ENCODE data around the gene HIPK4. TPM values are rescaled to one million over a fixed set of nuclear protein-coding genes. Genes with fewer than 3 reads are reported as not detected.

The HIPK4 gene
- total and polyA plus RNA-seq, 9 of the 15 experiments (the other 6 are each of a cell fraction or from before 2014, with no cell fraction given), result 0.06 to 0.09 TPM; not detected in 7

- Histone ChIP-seq H3K4me1 (replicated peaks in 1 of 2; ENCODE audit: control insufficient read depth in 2 of 2, insufficient read depth in 2 of 2, low read length in 2 of 2) (peaks cover 6 to 21% of the 10 kb centered on the region in 2 experiments; a peak in 3 of 5 replicates), H3K9ac (ENCODE audit: insufficient read depth in 1 of 2, low read depth in 2 of 2, low read length in 2 of 2) (no peak overlapping the region), H3K9me3 (replicated peaks; ENCODE audit: control insufficient read depth, insufficient read depth, low read depth, low read length) (no peaks in the 10 kb centered on the region), H4K20me1 (replicated peaks; ENCODE audit: control insufficient read depth, insufficient read depth, low read length) (no peaks in the 10 kb centered on the region), H3K9me1 (ENCODE audit: control insufficient read depth, insufficient read depth, low read length) (no peaks in the 10 kb centered on the region), H3K4me2 (ENCODE audit: insufficient read depth, low read length) (no peak overlapping the region), H3K27ac (ENCODE audit: extremely low read depth, low read depth, low read length) (no peak overlapping the region), H3K36me3 (ENCODE audit: control insufficient read depth, insufficient read depth, low read length) (no peaks in the 10 kb centered on the region), H3K4me3 (no peak overlapping the region), H3K79me2 (ENCODE audit: control insufficient read depth, insufficient read depth, low read length) (no peaks in the 10 kb centered on the region), H3K27me3 (ENCODE audit: control insufficient read depth in 2 of 2, insufficient read depth in 2 of 2, low read length in 2 of 2) (peaks cover 0 to 14% of the 10 kb centered on the region in 2 experiments; a peak in 3 of 5 replicates), H2AFZ (ENCODE audit: low read depth, low read length) (no peak overlapping the region)
- FAIRE-seq (no peak), ATAC-seq (no peak), DNase-seq (ENCODE audit: extremely low read depth in 1 of 4, low spot score in 3 of 4) (no peak)
- in situ Hi-C loops (cut with MboI), result no loop called here
- TF ChIP-seq CBX2 (IDR thresholded peaks at IDR 0.05; ENCODE audit: insufficient read depth, low read length, poor library complexity, severe bottlenecking) (no peak), NCOA1 (IDR thresholded peaks at IDR 0.05; ENCODE audit: low read depth) (no peak), ZNF324 (CRISPR knock-in tag; IDR thresholded peaks at IDR 0.05) (no peak), CHD2 (IDR thresholded peaks at IDR 0.05; ENCODE audit: low read depth, low read length) (no peak), TSC22D4 (tag; IDR thresholded peaks at IDR 0.05) (no peak), MCM5 (IDR thresholded peaks at IDR 0.05; ENCODE audit: low read depth) (no peak), PBX2 (CRISPR knock-in tag; IDR thresholded peaks at IDR 0.05; ENCODE audit: low read depth) (no peak), PBX2 (tag; conservative IDR thresholded peaks at IDR 0.05; ENCODE audit: low read depth) (no peak), BRCA1 (IDR thresholded peaks at IDR 0.05) (no peak), BRCA1 (CRISPR knock-in tag; IDR thresholded peaks at IDR 0.05) (no peak), STAT5B (CRISPR knock-in tag; IDR thresholded peaks at IDR 0.05) (no peak)
- intact Hi-C loops (cut with micrococcal nuclease), result no loop called here
- ChIA-PET POLR2A (interaction anchor here (1.2 kb wide), 1 partner anchor 9 kb away, joined by 9 read pairs; no protein-coding TSS in a partner anchor), CTCF (ENCODE audit: low intra/inter-chr PET ratio) (no interaction called here)
- WGBS (ENCODE audit: insufficient coverage, low coverage, missing lambda C conversion rate), result 11% methylated on average over 3 of the region's 3 CpGs
- BruUV-seq (replicated peaks), result no TSS peak
Measured at GRCh38 chr19:40388481-40388880, 1.5 kb downstream of the HIPK4 start.

Measured in K562 (cell line).